GM19043 (cell line): ENCODE measurements around the gene ODAPH.
"Not testable (repeated sequence)": the region's sequence is repeated elsewhere in the genome, so short reads cannot be mapped to it uniquely, and the experiment has no call there.

Experiments used
- ATAC-seq: cut with Tn5 transposase; IDR thresholded peaks from one replicate; pipeline ENCODE4 v1.9.1; 2021; ENCODE audit warnings: low read depth; ENCODE audit not compliant: unreplicated experiment

The ODAPH gene, protein sequence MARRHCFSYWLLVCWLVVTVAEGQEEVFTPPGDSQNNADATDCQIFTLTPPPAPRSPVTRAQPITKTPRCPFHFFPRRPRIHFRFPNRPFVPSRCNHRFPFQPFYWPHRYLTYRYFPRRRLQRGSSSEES

DNA sequence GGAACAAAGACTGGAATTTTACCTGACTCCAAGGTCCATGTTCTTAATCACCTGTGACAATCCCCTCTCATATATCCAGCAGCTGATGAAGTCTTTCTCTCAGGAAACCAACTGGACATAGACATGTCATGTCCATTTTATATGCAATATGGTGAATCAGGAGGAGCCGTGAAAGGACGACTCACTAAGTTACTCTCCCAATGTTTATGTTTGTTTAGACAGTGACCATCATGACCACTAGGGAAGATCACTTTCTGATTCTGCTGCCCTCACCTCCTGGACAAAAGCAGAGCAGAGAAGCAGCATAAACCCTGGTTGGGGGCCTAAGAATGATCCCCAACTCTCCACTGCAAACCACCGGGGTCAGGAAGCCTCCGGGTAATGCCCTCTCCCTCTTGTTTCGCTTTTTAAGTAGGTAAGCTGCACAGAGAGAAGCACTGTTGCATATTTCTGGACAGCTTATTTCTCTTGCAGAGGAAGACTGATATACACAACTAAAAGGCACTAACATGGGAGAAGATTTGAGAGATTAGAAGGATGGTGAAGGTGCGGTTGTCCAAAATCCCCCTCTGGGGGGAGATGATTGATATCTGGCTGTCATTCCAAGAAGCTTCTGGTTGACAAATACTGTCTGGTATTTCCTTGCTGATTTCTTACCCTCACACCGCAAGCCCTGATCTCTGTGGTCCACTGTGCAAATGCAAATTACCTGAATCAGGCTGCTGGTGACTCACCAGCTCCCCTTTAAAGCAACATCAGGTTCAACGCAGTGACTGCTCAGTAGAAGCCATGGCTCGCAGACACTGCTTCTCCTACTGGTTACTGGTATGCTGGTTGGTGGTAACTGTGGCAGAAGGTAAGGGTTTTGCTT lies at the start of gene ODAPH:
Gene ODAPH, plus strand, starts transcription at position 773 of the 871 bp plus-strand sequence. Its CDS starts 17 bp downstream, at position 790.
- peak; percentile 98 for ATAC-seq

DNA sequence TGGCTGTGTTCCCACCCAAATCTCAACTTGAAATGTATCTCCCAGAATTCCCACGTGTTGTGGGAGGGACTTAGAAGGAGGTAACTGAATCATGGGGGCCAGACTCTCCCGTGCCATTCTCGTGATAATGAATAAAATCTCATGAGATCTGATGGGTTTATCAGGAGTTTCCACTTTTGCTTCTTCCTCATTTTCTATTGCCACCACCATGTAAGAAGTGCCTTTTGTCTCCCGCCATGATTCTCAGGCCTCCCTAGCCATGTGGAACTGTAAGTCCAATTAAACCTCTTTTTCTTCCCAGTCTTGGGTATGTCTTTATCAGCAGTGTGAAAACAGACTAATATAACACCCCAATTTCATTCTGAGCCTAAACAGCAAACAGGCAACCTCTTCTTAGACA lies 46.3 kb upstream of the ODAPH start:
- ATAC-seq: not testable (repeated sequence)

DNA sequence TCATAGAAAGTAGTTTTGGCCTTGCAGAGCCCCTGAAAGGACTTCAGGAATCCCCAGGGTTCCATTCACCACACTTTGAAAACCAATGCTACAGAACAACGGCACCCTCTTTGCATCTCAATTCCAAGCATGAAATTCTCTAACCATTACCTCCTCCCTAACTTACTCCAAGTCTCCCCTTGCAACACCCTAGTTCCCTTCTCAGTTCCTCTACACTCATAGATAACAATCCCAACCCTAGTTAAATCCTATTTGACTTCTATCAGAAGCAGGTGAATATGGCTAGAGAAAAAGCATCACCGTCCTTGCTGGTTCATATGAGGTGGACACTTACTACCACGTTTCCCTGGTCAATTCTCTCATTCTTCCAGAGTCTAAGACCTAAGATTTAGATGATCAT lies 44.0 kb upstream of the ODAPH start:
- ATAC-seq: no peak

DNA sequence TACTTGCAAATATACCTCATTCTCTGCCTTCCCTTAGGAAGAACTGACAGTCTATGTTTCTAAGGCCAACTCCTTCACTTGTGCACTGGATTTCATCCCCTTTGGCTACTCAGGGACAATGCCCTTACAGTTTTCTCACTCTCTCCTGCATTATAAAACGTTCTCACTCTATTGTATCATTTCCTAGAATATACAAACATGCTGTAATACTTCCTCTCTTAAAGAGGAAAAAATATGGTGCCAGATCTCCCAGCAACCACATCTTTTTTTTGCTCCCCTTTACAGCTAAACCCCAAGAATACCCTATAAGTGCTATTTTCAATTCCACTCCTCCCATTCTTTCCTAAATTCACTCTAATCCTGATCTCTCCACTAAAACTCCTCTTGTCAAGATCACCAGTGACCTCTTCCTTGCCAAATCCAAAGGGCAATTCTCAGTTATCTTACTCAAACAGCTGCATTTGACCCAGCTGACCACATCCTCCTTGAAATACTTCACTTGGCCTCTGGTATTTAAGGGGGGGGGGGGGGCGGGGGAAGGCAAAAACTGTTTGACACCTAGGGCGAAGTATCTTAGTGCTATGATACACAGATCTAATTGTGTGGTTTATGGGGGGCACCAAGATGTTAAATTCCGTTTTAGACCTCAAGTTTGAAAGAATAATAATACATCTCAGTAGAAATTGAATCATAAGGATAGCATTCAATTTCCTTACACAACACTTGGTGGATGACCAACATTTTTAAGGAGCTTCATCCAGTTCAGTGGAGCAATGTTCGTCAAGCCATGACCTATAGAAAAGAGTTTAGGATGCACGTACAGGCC lies 43.3 kb upstream of the ODAPH start:
- peak; percentile 22 for ATAC-seq

DNA sequence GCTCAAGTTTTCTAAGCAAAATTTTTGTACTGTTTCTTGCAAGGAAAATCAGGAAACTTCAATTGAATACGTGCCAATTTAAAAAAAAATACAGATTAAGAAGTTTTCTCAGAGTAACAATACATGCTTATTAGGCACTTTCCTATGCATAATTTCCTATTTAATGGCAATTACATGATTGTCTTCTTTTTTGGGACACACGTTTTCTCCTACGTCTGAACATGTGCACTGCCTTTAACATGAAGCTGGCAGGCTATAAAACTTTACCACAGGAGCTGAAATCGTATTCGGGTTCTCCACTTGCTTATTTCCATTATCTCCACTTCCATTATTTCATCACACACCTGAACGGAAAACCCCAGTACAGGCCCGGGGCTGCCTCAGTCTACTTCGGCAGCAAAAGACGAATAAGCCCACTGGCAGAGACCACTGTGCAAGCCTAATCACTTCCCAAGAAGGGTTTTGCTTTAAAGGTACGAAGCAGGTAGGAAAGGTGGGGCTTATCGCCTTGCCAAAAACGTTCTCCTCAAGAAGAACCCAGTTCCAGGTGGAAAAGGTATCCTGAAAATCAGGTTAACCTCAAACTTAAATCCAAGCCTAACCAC lies 42.2 kb upstream of the ODAPH start:
- ATAC-seq: no peak

DNA sequence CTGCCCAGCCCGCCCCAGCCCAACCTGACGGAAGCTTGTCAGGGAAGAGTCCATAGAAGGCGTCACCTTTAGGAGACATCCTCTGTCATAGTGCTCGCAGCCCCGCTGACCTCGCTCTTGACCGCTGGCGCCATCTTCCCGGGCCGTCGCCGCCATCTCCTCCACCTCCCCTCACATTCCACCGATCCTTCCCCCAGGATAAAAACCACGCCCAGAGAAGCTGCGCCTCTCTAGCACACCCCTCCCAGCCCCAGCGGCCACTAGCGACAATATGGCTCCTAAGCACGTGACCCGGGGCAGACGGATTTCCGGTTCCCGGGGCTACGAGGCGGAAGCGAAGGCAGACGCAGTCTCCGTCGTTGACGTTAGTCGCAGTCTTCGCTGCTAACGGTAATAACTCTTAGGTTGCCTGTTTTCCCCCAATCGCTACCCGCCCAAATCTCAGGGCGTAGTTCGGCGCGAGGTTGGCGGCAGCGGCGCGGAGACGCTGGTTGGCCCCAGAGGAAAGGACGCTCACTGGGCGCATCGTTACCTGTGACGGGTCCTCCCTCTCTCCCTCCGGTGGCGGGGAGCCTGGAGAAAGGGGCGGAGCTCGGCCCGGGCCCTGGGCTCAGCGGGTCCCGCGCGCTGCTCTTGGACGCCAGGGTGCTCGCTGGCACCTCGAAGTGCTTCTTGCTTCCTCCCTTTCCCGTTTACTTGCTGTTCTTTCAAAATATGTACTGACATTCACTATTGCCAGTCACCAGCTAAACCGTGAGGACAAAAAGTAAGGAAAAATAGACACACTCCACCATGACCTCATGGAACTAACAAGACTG lies 41.5 kb upstream of the ODAPH start, which contains the start of the genes RCHY1 and THAP6:
Gene RCHY1, minus strand, starts transcription at position 273 of the 818 bp plus-strand sequence. Its CDS starts 117 bp downstream, at position 156.
Gene THAP6, plus strand, starts transcription at position 343 of the 818 bp plus-strand sequence. CDS start 980 bp downstream, outside the sequence.
- peak; percentile 93 for ATAC-seq

DNA sequence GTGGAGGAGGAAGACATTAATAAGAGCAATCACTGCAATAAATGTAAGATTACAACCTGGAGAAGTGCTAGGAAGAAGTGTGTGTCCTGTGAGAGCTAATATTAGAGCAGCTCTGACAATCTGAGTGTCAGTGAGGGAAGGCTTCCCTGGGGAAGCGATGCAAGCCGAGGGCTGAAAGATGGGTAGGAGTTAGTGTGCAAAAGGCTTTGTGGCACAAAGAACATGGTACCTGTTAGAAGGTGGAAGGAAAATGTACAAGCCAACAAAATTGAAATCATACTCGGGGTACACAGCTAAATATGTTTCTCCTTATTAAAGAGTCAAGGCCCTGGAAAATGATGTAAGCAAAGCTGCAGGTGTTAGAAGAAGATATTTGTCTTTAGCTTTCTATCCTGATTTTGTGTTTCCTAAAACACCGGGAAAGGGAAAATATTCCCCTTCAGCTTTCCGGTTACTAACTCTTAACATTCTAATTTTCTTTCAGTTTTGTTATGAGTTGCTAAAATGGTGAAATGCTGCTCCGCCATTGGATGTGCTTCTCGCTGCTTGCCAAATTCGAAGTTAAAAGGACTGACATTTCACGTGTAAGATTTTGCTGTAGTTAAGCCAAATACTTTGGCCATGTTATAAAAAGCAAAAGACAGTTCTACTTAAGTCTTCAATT lies 40.8 kb upstream of the ODAPH start:
- no peak for ATAC-seq

DNA sequence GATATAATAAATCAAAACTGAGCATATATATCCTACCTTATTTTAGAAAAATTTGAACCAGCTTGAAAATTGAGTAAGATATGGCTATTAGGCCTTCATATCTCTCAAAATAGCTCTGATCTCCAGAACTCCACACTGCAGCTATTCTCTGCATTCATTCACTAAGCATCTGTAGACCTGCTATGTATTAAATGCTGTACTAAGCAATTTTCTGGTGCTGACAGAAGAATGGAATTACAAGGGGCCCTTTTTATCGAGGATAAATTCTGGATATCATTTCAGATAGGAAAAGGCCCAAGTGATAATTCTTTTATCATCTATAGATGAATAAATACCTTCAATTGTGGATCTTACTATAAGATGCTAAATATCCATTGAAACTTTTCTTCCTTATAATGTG lies 39.7 kb upstream of the ODAPH start:
- ATAC-seq: no peak

DNA sequence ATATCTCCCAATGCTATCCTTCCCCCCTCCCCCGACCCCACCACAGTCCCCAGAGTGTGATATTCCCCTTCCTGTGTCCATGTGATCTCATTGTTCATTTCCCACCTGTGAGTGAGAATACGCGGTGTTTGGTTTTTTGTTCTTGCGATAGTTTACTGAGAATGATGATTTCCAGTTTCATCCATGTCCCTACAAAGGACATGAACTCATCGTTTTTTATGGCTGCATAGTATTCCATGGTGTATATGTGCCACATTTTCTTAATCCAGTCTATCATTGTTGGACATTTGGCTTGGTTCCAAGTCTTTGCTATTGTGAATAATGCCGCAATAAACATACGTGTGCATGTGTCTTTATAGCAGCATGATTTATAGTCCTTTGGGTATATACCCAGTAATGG lies 36.4 kb upstream of the ODAPH start:
- ATAC-seq: not testable (repeated sequence)

DNA sequence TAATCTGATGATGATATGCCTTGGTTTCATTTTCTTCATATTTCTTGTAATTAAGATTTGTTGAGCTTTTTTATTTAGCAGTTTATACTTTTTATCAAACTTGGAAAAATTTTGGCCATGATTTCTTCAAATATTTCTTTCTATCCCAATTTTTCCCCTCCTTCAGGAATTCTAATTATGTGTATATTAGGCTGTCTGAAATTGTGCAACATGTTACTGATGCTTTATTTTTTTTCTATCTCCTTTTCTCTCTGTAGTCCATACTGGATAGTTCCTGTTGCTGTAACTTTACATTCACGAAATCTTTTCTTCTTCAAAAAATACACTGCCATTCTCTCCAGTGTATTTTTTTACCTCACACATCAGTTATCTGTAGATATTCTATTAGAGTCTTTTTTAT lies 30.8 kb upstream of the ODAPH start:
- ATAC-seq: no peak

DNA sequence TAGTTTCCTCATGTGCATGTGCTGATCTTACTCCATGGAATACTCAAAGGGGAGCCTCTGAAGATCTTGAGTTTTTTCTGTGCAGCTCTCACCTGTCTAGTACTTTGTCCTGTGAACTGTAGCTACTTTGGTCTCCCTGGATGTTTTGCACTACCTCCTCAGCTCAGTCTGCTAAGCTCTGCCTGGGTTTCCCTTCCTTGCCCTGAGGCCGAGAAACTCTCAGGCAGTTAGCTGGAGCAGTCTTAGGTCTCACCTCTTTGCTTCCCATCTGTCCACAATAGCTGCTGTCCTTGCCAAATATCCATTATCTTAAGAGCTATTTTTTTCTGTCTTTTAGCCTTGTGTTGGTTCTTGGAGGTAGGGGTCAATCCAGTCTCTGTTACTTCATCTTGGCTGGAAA lies 30.0 kb upstream of the ODAPH start:
- ATAC-seq: no peak

DNA sequence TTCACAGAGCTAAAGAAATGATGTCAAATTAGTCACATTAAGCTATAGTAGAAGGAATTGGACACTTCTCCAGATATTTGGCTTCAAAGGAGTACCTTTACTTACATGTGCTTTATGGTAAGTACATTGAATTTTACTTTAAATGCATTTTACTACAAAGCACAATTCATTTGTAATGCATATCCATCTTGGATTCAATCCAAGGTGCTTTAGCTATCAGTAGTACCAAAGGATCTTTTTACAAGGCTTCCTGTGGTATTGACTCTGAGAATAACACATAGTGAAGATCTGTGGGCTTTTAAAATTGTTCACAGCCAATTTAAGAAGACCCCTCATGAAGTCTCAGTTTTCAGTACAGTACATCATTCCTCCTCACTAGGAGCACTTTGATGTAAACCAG lies 28.4 kb upstream of the ODAPH start:
- no peak for ATAC-seq

DNA sequence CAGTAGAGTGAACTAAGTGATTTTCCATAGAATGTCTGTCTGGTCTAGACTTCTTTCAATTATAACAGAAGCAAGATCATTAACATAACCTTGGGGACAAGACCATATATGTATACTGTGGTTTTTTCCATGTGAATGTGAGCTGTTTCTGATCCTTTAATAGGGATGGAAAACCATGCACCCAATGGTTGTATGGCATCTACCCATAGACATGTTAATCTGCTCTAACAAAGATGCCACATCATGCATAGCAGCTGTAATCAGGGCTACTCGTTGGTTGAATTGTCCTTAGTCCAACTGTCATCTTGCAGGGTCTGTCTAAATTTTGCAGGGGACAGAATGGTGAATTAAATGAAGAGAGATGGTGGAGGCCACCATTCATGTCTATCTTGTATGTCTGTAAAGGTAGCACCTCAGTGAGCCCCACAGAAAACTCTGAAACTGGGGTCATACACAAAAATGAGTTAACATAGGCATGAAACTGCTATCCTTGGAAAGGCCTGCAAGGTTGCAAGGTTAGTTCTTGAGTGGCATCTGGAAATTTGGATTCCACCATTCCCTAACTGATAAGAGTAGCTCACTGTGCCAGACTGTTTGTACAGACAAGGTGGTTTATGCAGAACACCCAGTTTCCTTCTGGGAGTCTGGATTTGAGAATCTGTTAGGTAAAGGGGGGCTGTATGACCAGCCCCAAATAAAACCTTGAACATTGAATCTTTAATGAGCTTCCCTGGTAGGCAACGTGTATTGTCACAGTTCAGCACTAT lies 25.1 kb upstream of the ODAPH start:
- no peak for ATAC-seq

DNA sequence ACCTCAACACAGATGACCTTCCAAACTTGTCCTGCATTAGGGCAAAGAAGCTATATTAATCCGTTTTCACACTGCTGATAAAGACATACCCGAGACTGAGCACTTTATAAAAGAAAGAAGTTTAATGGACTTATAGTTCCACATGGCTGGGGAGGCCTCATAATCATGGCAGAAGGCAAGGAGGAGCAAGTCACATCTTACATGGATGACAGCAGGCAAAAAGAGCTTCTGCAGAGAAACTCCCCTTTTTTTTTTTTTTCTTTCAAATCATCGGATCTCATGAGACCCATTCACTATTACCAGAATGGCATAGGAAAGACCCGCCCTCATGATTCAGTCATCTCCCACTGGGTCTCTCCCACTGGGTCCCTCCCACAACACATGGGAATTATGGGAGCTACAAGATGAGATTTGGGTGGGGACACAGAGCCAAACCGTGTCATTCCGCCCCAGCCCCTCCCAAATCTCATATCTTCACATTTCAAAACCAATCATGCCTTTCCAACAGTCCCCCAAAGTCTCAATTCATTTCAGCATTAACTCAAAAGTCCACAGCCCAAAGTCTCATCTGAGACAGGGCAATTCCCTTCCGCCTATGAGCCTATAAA lies 24.2 kb upstream of the ODAPH start:
- ATAC-seq: not testable (repeated sequence)

DNA sequence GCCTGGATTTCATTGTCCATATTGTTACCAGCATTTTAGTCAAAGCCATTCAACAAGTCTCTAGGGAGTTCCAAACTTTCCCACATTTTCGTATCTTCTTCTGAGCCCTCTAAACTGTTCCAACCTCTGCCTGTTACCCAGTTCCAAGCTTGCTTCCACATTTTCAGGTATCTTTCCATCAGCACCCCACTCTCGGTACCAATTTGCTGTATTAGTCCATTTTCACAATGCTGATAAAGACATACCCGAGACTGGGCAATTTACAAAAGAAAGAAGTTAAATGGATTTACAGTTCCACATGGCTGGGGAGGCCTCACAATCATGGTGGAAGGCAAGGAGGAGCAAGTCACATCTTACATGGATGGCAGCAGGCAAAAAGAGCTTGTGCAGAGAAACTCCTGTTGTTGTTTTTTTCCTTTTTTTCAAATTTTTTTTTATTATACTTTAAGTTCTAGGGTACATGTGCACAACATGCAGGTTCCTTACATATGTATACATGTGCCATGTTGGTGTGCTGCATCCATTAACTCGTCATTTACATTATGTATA lies 22.5 kb upstream of the ODAPH start:
- not testable (repeated sequence) for ATAC-seq

DNA sequence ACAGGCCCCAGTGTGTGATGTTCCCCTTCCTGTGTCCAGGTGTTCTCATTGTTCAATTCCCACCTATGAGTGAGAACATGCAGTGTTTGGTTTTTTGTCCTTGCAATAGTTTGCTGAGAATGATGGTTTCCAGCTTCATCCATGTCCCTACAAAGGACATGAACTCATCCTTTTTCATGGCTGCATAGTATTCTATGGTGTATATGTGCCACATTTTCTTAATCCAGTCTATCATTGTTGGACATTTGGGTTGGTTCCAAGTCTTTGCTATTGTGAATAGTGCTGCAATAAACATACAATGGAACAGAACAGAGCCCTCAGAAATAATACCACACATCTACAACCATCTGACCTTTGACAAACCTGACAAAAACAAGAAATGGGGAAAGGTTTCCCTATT lies 21.9 kb upstream of the ODAPH start:
- not testable (repeated sequence) for ATAC-seq

DNA sequence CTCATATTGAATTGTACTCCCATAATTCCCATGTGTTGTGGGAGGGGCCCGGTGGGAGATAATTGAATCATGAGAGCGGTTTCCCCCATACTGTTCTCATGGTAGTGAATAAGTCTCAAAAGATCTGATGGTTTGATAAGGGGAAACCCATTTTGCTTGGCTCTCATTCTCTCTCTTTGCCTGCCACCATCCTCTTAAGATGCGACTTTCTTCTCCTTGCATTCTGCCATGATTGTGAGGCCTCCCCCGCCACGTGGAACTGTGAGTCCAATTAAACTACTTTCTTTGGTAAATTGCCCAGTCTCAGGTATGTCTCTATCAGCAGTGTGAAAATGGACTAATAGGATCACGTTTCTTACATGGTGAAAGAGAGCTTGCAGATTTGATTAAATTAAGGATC lies 18.6 kb upstream of the ODAPH start:
- ATAC-seq: not testable (repeated sequence)

DNA sequence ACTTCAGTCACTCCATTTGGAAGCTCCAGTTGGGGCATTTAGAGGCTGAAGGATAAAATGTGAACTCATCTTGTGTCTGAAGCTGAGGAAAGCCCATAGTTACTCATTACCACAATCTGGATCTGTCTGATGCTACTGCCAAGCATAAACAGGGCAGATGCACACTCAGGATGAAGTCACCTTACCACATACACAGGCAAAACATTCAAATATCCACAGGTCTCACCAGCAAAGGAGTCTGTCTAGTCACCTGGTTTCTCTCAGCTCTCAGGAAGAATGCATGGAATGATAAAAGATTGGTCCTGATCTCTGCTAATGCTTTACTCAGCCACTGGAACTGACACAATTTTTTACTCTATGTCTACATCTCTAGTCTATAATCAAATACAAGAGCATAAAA lies 13.0 kb upstream of the ODAPH start:
- ATAC-seq: no peak
